Natural killer cell (primary cell): Measurements from ENCODE around the gene GTPBP4. TPM values are rescaled to one million over a fixed set of nuclear protein-coding genes. Genes with fewer than 3 reads are reported as not detected.
A peak's percentile ranks its signal among the peaks of the same experiment; 100 is the strongest.

Source experiments
- ATAC-seq, 3 donors: fragments of 150-1000 bp in 2 of 3; fragments of 200-7000 bp in 1 of 3; cut with Tn5 transposase; 1 replicate in 1 of 3; 2 replicates in 2 of 3; pipeline ENCODE4 v1.10.0; 2021; ENCODE audit warnings: mild to moderate bottlenecking in 2 of 3, moderate library complexity in 2 of 3
- DNase-seq, 2 donors: peaks; one replicate each; pipeline versions ENCODE4 v3.0.0 to v3.0.0-alpha.2; 2013 to 2021; ENCODE audit warnings: mixed read lengths in 1 of 2
- H3K27ac ChIP-seq: one replicate; pipeline ENCODE4 v1.5.1; 2013; ENCODE audit warnings: mild to moderate bottlenecking, low read length
- H3K27me3 ChIP-seq: one replicate; pipeline ENCODE4 v1.6.1; 2013; ENCODE audit warnings: low read length; ENCODE audit not compliant: control insufficient read depth, insufficient read depth
- H3K36me3 ChIP-seq: one replicate; pipeline ENCODE4 v1.6.1; 2013; ENCODE audit warnings: low read length; ENCODE audit not compliant: control insufficient read depth, insufficient read depth
- H3K4me1 ChIP-seq: one replicate; pipeline ENCODE4 v1.6.1; 2013; ENCODE audit warnings: low read length; ENCODE audit not compliant: control insufficient read depth, insufficient read depth
- H3K4me3 ChIP-seq: one replicate; pipeline ENCODE4 v1.5.1; 2013; ENCODE audit warnings: low read length
- H3K9me3 ChIP-seq: one replicate; pipeline ENCODE4 v1.6.1; 2013; ENCODE audit warnings: low read length; ENCODE audit not compliant: control insufficient read depth, insufficient read depth
- H3K27ac Mint-ChIP-seq, 2 donors: one replicate each; pipeline ENCODE4 v1.8.0; 2022; ENCODE audit warnings: mild to moderate bottlenecking in 2 of 2, mixed read lengths in 2 of 2, moderate library complexity in 1 of 2
- H3K27me3 Mint-ChIP-seq, 2 donors: one replicate each; pipeline ENCODE4 v1.8.0; 2022; ENCODE audit warnings: low read depth in 2 of 2, mixed read lengths in 2 of 2
- H3K36me3 Mint-ChIP-seq: one replicate; pipeline ENCODE4 v1.8.0; 2022; ENCODE audit warnings: mixed read lengths
- H3K4me1 Mint-ChIP-seq, 2 donors: one replicate each; pipeline ENCODE4 v1.8.0; 2022; ENCODE audit warnings: mixed read lengths in 2 of 2
- H3K4me3 Mint-ChIP-seq: one replicate; pipeline ENCODE4 v1.8.0; 2022; ENCODE audit warnings: mild to moderate bottlenecking, moderate library complexity, mixed read lengths
- H3K9me3 Mint-ChIP-seq, 2 donors: one replicate each; pipeline ENCODE4 v1.8.0; 2022; ENCODE audit warnings: mixed read lengths in 2 of 2
- CTCF ChIP-seq: fragments of 200-600 bp; IDR thresholded peaks from one replicate; pipeline ENCODE4 v1.8.0; 2022; ENCODE audit warnings: antibody characterized with exemption
- WGBS: methylation state at CpG from one replicate; pipeline ENCODE4 v1.1.7; 2013; ENCODE audit warnings: missing lambda C conversion rate; ENCODE audit not compliant: insufficient coverage; 5-methylcytosine and 5-hydroxymethylcytosine counted together
- intact Hi-C: fragments of 100-400 bp; cut with micrococcal nuclease; formaldehyde crosslinking; loops from one replicate; pipeline ENCODE4 v1.14.2; 2022
- total RNA-seq, 4 donors: library from RNA; stranded (reverse); fragments of 120-200 nt in 1 of 4; gene quantifications; one replicate each; pipeline versions ENCODE4 v1.2.3 to v1.2.4, GENCODE V29; 2013 to 2022

The GTPBP4 gene
- total RNA-seq, 3 donors from 2014 or later (not counting 1 experiment from before 2014, with no cell fraction given) = 53.9 to 99.6 (median 72.5) TPM

GRCh38 chr10:1015688-1016087 is 27.5 kb downstream of the GTPBP4 start:
- Mint-ChIP-seq H3K4me1 (peaks cover 0 to 15% of the 10 kb centered on the region in 2 donors), H3K9me3 (no peaks in the 10 kb centered on the region), H3K27me3 (no peaks in the 10 kb centered on the region), H3K4me3 (no peak overlapping the region), H3K36me3 (peaks cover 33% of the 10 kb centered on the region), H3K27ac (no peak overlapping the region)
- H3K36me3 ChIP-seq = peaks cover 61% of the 10 kb centered on the region
- no peaks in the 10 kb centered on the region for H3K4me1 ChIP-seq
- no peak for ATAC-seq
- H3K9me3 ChIP-seq = no peaks in the 10 kb centered on the region
- H3K27me3 ChIP-seq = no peaks in the 10 kb centered on the region
- intact Hi-C loops = no loop called here
- no peak for TF ChIP-seq CTCF
- WGBS = over 99% methylated on average over 11 of the region's 11 CpGs
- DNase-seq = no peak
- no peak overlapping the region for H3K27ac ChIP-seq
- H3K4me3 ChIP-seq = no peak overlapping the region

GRCh38 chr10:1019362-1019761 is 31.1 kb downstream of the GTPBP4 start:
- Histone ChIP-seq H3K27me3 (no peaks in the 10 kb centered on the region), H3K36me3 (peaks cover 34% of the 10 kb centered on the region), H3K4me3 (no peak overlapping the region), H3K9me3 (no peaks in the 10 kb centered on the region), H3K27ac (no peak overlapping the region), H3K4me1 (no peaks in the 10 kb centered on the region)
- intact Hi-C loops = no loop called here
- H3K4me3 Mint-ChIP-seq = no peak overlapping the region
- H3K4me1 Mint-ChIP-seq = peaks cover 0 to 8% of the 10 kb centered on the region in 2 donors
- ATAC-seq = no peak
- WGBS = 93% methylated on average over 10 of the region's 10 CpGs
- peaks cover 12% of the 10 kb centered on the region for H3K36me3 Mint-ChIP-seq
- H3K9me3 Mint-ChIP-seq = no peaks in the 10 kb centered on the region
- peak overlapping the region; percentile 21 to 31 for H3K27ac Mint-ChIP-seq
- H3K27me3 Mint-ChIP-seq = no peaks in the 10 kb centered on the region
- TF ChIP-seq CTCF = no peak
- no peak for DNase-seq

DNA sequence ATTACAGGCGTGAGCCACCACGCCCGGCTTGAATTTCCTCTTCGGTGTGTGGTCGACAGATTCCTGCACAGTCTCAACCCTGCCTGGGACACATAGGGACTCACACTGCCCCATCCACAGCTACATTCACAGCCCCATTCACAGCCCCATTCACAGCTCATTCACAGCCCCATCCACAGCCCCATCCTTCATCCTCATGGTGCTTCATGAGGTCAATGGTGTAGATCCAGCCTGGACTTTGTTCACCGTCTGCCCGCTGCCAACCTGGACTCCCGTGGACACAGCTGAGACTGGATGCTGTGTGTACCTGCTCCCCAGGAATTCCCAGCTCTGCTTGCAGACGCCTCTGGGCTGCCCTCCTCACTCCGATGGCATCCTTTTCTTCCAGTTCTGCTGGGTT is 32.2 kb downstream of the GTPBP4 start:
- WGBS = 98% methylated on average over 10 of the region's 10 CpGs
- H3K27ac Mint-ChIP-seq = peak overlapping the region in 1 of 2 donors; percentile 8

More for the DNA sequence above, 32.2 kb downstream of the GTPBP4 start:
- Histone ChIP-seq H3K27ac (no peak overlapping the region), H3K36me3 (peaks cover 27% of the 10 kb centered on the region), H3K27me3 (no peaks in the 10 kb centered on the region), H3K4me3 (no peak overlapping the region), H3K9me3 (no peaks in the 10 kb centered on the region), H3K4me1 (no peaks in the 10 kb centered on the region)
- H3K4me3 Mint-ChIP-seq = no peak overlapping the region
- TF ChIP-seq CTCF = no peak
- no peaks in the 10 kb centered on the region for H3K9me3 Mint-ChIP-seq
- H3K4me1 Mint-ChIP-seq = peaks cover 0 to 8% of the 10 kb centered on the region in 2 donors
- DNase-seq (no peak), ATAC-seq (no peak)
- peaks cover 12% of the 10 kb centered on the region for H3K36me3 Mint-ChIP-seq
- intact Hi-C loops = no loop called here
- no peaks in the 10 kb centered on the region for H3K27me3 Mint-ChIP-seq
